PC-9 (cell line): Measurements from ENCODE around the gene NALCN.

Experiments used
- CTCF ChIP-seq: fragments of 200-600 bp; sonication (generic); conservative IDR thresholded peaks from 2 replicates; pipeline ENCODE4 v1.6.1; 2017; ENCODE audit warnings: mixed run types, antibody characterized with exemption, mild to moderate bottlenecking, moderate library complexity
- EZH2 ChIP-seq: fragments of 200-600 bp; sonication (generic); IDR thresholded peaks from 2 replicates; pipeline ENCODE4 v1.8.0; 2017; ENCODE audit warnings: antibody characterized with exemption, low read depth

- TF ChIP-seq CTCF = no peak
- TF ChIP-seq EZH2 = no peak
Observed at GRCh38 chr13:101262306-101262705, 154.0 kb downstream of the NALCN start.
